GM12891 (cell line): ENCODE measurements around the gene SPINDOC. TPM values are rescaled to one million over a fixed set of nuclear protein-coding genes. Genes with fewer than 3 reads are reported as not detected.
A peak's percentile ranks its signal among the peaks of the same experiment; 100 is the strongest.

Experiments used
- DNase-seq: peaks from one replicate; pipeline ENCODE4 v3.0.0; 2011; ENCODE audit warnings: low spot score; ENCODE audit not compliant: insufficient read length
- FAIRE-seq: peaks from 2 replicates; lab custom pipeline; 2011; peaks lifted over from hg19 to GRCh38; lab: Jason Lieb, UNC
- PAX5 ChIP-seq: IDR thresholded peaks from 2 replicates; pipeline ENCODE4 v1.6.1; 2011; ENCODE audit warnings: low read length, moderate library complexity, mild to moderate bottlenecking; ENCODE audit not compliant: insufficient read depth, severe bottlenecking
- POLR2A ChIP-seq: IDR thresholded peaks from 2 replicates; pipeline ENCODE4 v1.6.1; 2011; ENCODE audit warnings: low read depth, low read length, control low read depth
- POLR2AphosphoS5 ChIP-seq: IDR thresholded peaks from 2 replicates; pipeline ENCODE4 v1.6.1; 2011; ENCODE audit warnings: low read depth, low read length, control low read depth
- POU2F2 ChIP-seq: IDR thresholded peaks from 2 replicates; pipeline ENCODE4 v1.6.1; 2011; ENCODE audit warnings: low read depth, mild to moderate bottlenecking, control low read depth, low read length, moderate library complexity
- SPI1 ChIP-seq: IDR thresholded peaks from 2 replicates; pipeline ENCODE4 v1.6.1; 2011; ENCODE audit warnings: low read depth, low read length, control low read depth
- TAF1 ChIP-seq: IDR thresholded peaks from 2 replicates; pipeline ENCODE4 v1.6.1; 2011; ENCODE audit warnings: low read depth, low read length, control low read depth
- polyA plus RNA-seq: library from polyadenylated mRNA; unstranded; fragments of >200 nt; gene quantifications from one replicate; pipeline ENCODE4 v1.2.1, GENCODE V29; 2012; ENCODE audit warnings: low read depth, missing spikeins, inconsistent platforms; ENCODE audit not compliant: missing spikeins

The SPINDOC gene, protein sequence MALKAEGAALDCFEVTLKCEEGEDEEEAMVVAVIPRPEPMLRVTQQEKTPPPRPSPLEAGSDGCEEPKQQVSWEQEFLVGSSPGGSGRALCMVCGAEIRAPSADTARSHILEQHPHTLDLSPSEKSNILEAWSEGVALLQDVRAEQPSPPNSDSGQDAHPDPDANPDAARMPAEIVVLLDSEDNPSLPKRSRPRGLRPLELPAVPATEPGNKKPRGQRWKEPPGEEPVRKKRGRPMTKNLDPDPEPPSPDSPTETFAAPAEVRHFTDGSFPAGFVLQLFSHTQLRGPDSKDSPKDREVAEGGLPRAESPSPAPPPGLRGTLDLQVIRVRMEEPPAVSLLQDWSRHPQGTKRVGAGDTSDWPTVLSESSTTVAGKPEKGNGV
- polyA plus RNA-seq: 17.0 TPM

- DNase-seq: peak; percentile 95
- TF ChIP-seq POU2F2 (no peak), POLR2A (0 out of 2 replicates have a peak, but pooled peaks have one; percentile 57)
- peak; percentile 72 for FAIRE-seq
Measured at GRCh38 chr11:63813035-63813562, at the start of gene SPINDOC. TSS of gene SPINDOC (plus strand) at chr11:63813456. CDS start at chr11:63813687, 231 bp downstream.

GRCh38 chr11:63763496-63764339 is 49.5 kb upstream of the SPINDOC start:
- DNase-seq (no peak), FAIRE-seq (no peak)
- no peak for TF ChIP-seq POLR2AphosphoS5
- TF ChIP-seq POU2F2: no peak
- no peak for TF ChIP-seq SPI1
- TF ChIP-seq TAF1: no peak
- no peak for TF ChIP-seq POLR2A
- no peak for TF ChIP-seq PAX5

DNA sequence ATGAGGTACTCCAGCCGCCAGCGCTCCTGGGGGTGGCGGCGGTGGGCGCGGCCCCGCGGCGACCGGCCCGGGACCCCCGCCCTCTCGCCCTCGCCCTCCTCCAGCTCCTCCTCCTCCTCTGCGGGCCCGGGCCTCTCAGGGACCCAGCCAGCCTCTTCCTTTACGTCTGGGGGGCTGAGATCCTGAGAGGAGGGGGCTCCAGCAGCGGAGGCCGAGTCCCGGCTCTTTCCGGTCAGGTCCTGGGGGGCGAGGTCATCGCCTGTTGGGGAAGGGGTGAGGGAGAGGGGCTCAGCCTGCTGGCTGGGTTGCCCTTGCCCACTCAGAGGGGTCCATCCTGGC is 48.9 kb upstream of the SPINDOC start:
- TF ChIP-seq SPI1 (no peak), PAX5 (no peak), POLR2A (no peak), POU2F2 (no peak), POLR2AphosphoS5 (no peak), TAF1 (no peak)
- no peak for FAIRE-seq
- DNase-seq: no peak

DNA sequence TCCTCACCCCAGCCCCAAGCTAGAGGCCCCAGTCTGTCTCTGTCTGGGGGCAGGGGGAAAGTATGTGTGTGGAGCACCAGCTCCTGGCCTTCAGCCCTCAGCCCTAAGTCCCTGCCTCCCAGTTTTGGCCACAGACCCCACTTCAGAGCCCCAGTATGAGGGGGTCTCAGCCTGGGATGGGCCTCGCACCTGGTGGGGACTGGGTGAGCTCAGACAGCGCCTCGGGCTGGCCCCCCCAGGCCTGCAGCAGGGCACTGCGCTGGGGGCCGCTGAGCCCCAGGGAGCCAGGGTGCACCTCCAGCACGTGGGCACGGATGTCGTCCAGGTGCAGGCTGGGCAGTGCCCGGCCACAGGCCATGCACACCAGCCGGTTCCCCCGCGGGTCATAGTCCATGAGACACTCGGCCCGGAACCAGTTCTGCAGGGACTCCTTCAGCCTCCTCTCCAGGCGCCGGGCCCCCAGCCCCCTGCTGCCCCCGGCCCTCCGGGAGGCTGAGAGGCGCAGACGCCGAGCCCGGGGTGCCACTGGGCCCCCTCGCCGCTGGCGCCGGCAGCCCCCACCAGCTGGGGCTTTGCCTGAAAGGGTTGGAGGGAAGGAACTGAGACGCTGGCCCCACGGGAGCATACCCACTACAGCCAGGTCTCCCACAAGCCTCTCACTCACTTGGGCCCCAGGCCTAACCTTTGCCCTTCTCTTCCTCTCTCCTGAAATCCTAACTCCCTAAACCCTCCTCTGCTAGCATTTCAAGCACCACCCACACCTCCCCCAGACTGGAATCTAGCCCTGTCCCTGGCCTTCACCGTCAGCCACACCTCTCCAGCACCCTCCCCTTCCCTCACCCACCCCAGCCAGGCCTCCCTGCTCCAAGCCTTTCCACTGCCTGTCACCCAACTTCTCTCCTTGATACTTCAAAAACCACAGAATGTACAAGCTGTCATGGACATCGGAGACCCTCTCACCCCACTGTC is 48.3 kb upstream of the SPINDOC start:
- FAIRE-seq (no peak), DNase-seq (no peak)
- TF ChIP-seq POLR2AphosphoS5: no peak
- TF ChIP-seq POU2F2: no peak
- no peak for TF ChIP-seq PAX5
- no peak for TF ChIP-seq TAF1
- TF ChIP-seq SPI1: no peak
- TF ChIP-seq POLR2A: no peak

DNA sequence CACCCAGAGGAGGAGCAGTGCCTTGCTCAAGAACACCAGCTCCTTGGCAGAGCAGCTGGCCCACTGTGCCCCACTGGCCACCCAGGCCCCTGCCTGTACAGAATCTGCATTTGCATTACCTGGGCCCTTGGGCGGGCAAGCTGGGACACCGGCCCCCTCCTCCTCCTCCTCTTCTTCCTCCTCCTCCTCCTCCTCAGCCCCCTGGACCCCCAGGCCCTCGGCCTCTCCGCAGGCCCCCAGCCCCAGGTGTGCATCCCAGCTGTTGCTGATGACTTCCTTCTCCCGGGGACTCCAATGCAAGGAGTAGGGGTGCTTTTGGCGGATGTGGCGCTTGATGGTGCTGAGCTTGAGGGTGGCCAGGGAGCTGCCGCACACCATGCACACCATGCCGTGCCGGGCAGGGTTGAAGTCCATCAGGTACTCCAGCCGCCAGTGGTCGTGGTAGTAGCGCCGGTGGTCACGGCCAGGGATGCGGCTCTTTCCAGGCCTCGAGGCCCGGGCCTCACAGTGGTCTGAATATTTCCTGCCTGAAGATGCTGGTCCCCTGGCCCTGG is 47.5 kb upstream of the SPINDOC start:
- DNase-seq: no peak
- FAIRE-seq: no peak
- TF ChIP-seq POLR2AphosphoS5: no peak
- TF ChIP-seq POLR2A: no peak
- no peak for TF ChIP-seq TAF1
- no peak for TF ChIP-seq POU2F2
- no peak for TF ChIP-seq PAX5
- TF ChIP-seq SPI1: no peak

- TF ChIP-seq PAX5: no peak
- no peak for TF ChIP-seq POLR2AphosphoS5
- TF ChIP-seq SPI1: no peak
- TF ChIP-seq TAF1: no peak
- TF ChIP-seq POLR2A: no peak
- TF ChIP-seq POU2F2: no peak
- FAIRE-seq (no peak), DNase-seq (no peak)
Measured at GRCh38 chr11:63766531-63767235, 46.6 kb upstream of the SPINDOC start.

DNA sequence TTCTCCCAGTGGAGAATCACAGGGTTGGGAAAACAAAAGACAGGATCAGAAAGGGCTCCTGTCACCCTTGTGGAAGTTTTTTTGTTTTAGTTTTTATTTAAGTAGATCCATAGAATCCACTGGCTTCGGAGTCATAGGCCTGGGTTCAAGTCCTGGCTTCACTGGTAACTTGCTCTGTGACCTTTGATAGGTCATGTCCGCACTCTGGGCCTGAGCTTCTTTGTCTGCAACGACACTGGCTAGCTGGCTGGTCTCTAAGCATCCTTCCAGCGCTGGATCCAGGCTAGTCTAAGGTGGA is 46.0 kb upstream of the SPINDOC start:
- peak; percentile 41 for FAIRE-seq
- TF ChIP-seq TAF1 (no peak), SPI1 (no peak), POU2F2 (no peak), POLR2AphosphoS5 (no peak), POLR2A (no peak), PAX5 (no peak)

GRCh38 chr11:63767565-63768236 is 45.6 kb upstream of the SPINDOC start:
- TF ChIP-seq POLR2AphosphoS5 (no peak), TAF1 (no peak), POLR2A (no peak), PAX5 (no peak), SPI1 (no peak), POU2F2 (no peak)
- DNase-seq (peak; percentile 61), FAIRE-seq (peak; percentile 52)

More for the DNA sequence above, 46.0 kb upstream of the SPINDOC start:
- no peak for DNase-seq
